Left ventricle myocardium inferior (tissue), 1 donor: Measurements from ENCODE around the gene TUBA4A. TPM values are rescaled to one million over a fixed set of nuclear protein-coding genes. Genes with fewer than 3 reads are reported as not detected.

Source experiments
- DNase-seq: peaks from one replicate; pipeline ENCODE4 v3.0.0-alpha.2; 2020
- H3K27ac ChIP-seq: fragments of 200-600 bp; replicated peaks from 2 replicates; pipeline ENCODE4 v1.8.0; 2021
- H3K27me3 ChIP-seq: fragments of 200-600 bp; 2 replicates; pipeline ENCODE4 v1.8.0; 2021; ENCODE audit warnings: low read depth
- H3K36me3 ChIP-seq: fragments of 200-600 bp; 2 replicates; pipeline ENCODE4 v1.8.0; 2021
- H3K4me1 ChIP-seq: fragments of 200-600 bp; 2 replicates; pipeline ENCODE4 v1.8.0; 2021
- H3K4me3 ChIP-seq: fragments of 200-600 bp; 2 replicates; pipeline ENCODE4 v1.8.0; 2021; ENCODE audit warnings: mild to moderate bottlenecking, moderate library complexity
- H3K9me3 ChIP-seq: fragments of 200-600 bp; replicated peaks from 2 replicates; pipeline ENCODE4 v1.8.0; 2021
- CTCF ChIP-seq: fragments of 200-600 bp; IDR thresholded peaks from 2 replicates; pipeline ENCODE4 v1.8.0; 2021; ENCODE audit warnings: antibody characterized with exemption, mild to moderate bottlenecking, borderline replicate concordance
- intact Hi-C: fragments of 100-400 bp; cut with micrococcal nuclease; formaldehyde crosslinking; loops from one replicate; pipeline ENCODE4 v1.11.0; 2022
- total RNA-seq: library from RNA; stranded (reverse); fragmentation: NEBNext Ultra II Directional; extraction: Animal tissue kit (Norgen Biotek cat#: 25700); gene quantifications from one replicate; pipeline ENCODE4 v1.2.1, GENCODE V29; 2021
- donor health status: DM: no; HTN: yes; CAD: no; lungs with severe emphysema.

TUBA4A gene
- total RNA-seq, 1 donor from 2014 or later: 130 TPM

DNA sequence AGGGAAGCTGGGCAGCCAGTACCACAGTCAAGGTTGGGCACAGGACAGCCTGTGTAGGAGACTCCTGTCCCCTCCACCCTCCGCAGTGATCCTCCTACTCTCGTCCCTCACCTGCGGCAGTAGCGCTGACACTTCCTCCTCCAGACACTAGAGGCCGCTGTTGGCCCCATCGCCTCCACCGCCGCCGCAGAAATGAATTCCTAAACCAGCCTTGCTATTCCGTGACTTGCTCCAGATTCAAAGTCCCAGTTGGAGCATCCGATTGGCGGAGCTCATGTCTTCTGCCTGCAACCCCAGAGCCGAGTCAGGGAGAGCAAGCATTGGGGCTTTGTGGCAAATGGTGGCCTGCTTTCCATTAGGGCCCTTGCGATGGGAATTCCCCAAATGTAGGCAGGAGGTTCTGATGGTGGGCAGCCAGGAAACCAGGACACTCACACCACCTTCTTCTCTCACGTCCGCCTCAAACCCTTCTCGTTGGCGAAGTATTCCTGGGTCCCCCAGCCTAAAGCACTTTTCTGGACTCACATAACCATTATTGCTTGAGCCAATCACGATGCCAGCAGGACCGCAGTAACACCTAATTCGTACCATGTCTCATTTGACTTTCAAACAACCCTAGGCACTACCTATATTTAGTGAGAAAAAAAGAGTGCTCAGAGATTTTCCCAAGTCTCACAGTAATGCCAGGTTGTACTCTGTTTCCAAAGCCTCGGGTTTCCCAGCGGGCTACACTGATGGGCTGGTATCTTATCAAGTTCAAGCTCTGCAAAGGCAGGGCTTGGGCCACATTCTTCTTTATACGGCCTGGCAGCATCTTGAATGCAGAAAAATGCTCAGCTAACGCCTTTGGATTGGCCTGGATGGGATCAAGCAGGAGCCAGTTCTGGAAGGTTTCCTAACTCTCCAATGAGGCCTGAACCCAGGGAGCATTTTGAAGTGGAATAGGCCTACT lies 24.3 kb upstream of the TUBA4A start:
- Histone ChIP-seq H3K36me3 (peaks cover 28% of the 10 kb centered on the region), H3K4me1 (peaks cover 60% of the 10 kb centered on the region), H3K9me3 (no peaks in the 10 kb centered on the region), H3K4me3 (peak overlapping the region; percentile 43), H3K27ac (peak overlapping the region; percentile 98), H3K27me3 (no peaks in the 10 kb centered on the region)
- intact Hi-C loops: no loop called here
- DNase-seq: peak; percentile 77
- peak; percentile 100 for TF ChIP-seq CTCF

GRCh38 chr2:219274361-219274921 lies 20.7 kb upstream of the TUBA4A start:
- intact Hi-C loops: no loop called here
- H3K4me1 ChIP-seq: peaks cover 36% of the 10 kb centered on the region
- no peak for TF ChIP-seq CTCF
- H3K27me3 ChIP-seq: no peaks in the 10 kb centered on the region
- H3K4me3 ChIP-seq: no peak overlapping the region
- DNase-seq: no peak
- H3K36me3 ChIP-seq: no peaks in the 10 kb centered on the region
- H3K27ac ChIP-seq: peak overlapping the region; percentile 91
- H3K9me3 ChIP-seq: no peaks in the 10 kb centered on the region

DNA sequence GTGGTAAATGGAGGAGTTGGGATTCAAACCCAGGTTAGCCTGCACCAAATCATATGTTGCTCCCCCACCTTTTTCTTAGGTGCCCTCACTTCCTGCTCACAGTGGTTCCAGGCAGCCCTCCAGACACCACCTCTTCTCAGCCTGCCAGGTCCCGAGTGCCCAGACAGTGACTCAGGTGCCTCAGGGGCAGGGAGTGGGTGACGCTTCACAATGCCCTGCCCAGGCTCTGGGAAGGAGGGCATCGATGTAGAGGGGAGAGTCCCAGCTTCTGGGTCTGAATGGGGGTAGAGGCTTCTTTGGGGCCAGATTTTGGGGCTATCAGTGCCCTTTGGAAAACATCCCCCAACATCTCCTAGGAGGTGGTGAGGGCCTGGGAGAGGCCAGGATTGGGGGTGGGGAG lies 20.2 kb upstream of the TUBA4A start:
- TF ChIP-seq CTCF: no peak
- Histone ChIP-seq H3K4me3 (no peak overlapping the region), H3K36me3 (no peaks in the 10 kb centered on the region), H3K9me3 (no peaks in the 10 kb centered on the region), H3K27ac (peak overlapping the region; percentile 91), H3K4me1 (peaks cover 37% of the 10 kb centered on the region), H3K27me3 (no peaks in the 10 kb centered on the region)
- intact Hi-C loops: no loop called here
- no peak for DNase-seq

DNA sequence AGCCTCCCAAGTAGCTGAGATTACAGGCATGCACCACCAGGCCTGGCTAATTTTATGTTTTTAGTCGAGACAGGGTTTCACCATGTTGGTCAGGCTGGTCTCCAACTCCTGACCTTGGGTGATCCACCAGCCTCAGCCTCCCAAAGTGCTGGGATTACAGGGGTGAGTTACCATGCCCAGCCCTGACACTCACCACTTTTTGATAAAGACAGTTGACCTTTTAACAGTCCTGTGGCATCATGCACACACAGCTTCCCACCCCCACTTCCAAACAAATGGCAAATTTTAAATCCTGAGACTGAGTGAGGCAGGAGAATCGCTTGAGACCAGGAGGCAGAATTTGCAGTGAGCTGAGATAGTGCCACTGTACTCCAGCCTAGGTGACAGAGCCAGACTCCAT lies 19.3 kb upstream of the TUBA4A start:
- no peaks in the 10 kb centered on the region for H3K9me3 ChIP-seq
- H3K36me3 ChIP-seq: no peaks in the 10 kb centered on the region
- H3K27ac ChIP-seq: no peak overlapping the region
- TF ChIP-seq CTCF: no peak
- H3K4me1 ChIP-seq: peaks cover 28% of the 10 kb centered on the region
- no peaks in the 10 kb centered on the region for H3K27me3 ChIP-seq
- no peak for DNase-seq
- H3K4me3 ChIP-seq: no peak overlapping the region
- intact Hi-C loops: no loop called here

DNA sequence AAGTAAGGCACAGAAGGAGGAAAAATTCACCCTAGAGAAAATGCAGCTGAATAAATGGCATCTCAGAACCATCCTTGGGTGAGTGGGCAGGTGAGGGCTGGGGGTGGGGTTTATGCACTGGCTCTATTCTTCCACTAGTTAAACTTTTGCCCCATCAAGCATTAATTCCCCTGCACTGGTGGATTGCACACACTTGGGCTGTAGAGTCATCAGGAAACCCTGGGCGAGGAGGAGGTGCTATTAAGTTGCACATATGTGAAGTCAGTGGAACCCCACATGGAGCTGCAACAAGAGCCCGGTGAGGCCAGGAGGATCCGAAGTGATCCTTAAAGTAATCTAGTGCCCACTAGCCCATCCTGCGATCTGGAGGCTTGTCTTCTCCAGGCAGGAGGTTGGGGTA lies 18.6 kb upstream of the TUBA4A start:
- Histone ChIP-seq H3K9me3 (no peaks in the 10 kb centered on the region), H3K36me3 (no peaks in the 10 kb centered on the region), H3K27ac (no peak overlapping the region), H3K4me3 (no peak overlapping the region), H3K4me1 (peaks cover 21% of the 10 kb centered on the region), H3K27me3 (no peaks in the 10 kb centered on the region)
- no peak for DNase-seq
- no peak for TF ChIP-seq CTCF
- intact Hi-C loops: no loop called here
